DMS53 (cell line): ENCODE data around the gene ATP13A3.

ENCODE experiments used
- DNase-seq: peaks from one replicate; lab custom pipeline; 2025; lab: John Stamatoyannopoulos, UW

Gene ATP13A3

DNA sequence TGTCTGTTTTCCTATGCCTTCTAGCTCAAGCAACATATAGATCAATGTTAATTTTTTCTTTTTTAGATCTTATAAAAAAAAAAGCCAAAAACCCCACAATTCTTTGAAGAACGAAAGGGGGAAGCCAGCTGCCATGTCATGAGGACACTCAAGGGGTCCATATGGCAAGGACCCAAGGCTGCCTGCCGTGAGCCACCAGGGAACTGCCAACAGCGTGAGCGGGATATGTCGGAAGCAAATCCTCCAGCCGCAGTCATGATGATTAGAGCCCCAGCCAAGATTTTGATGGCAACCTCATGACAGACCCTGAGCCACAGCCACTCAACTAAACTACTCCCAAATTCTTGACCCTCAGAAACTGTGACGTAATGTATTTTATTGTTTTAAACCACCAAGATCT is 94.2 kb downstream of the ATP13A3 start:
- no peak for DNase-seq

DNA sequence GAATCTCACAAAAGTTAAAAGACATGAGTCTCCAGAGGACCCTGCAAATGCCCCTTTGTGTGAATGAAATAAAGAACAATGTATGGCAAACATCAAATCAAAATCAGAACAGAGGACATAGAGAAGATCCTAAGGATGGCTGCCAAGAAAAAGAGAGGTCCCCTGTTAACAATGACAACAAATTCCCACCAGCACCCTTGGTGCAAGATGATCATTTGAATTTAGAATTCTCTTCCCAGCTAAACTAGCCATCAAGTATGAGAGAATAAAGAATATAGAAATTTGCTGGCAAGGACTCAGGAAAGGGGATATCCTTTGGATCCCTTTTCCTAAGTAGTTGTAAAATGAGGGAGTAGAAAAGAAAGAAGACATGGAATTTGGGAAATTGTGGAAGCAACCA is 96.0 kb downstream of the ATP13A3 start:
- no peak for DNase-seq

DNA sequence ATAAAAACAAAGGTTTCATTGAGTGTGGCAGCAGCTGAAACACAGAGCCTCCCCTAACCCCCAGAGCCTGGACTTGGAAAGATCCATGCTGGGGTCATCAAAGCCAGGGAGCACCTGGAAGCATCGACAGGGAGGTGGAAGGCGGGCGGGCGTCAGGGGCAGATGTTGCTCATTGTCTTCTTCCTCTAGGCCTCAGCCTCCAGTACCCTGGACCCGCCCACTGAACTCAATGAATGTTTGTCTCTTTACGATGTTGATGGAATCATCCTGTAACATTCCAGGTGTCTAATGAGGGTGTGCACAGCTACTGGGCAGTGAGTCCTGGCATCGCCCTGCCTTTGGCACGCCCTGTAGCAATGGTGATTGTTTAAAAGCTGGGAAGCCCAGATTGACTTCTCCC is 97.5 kb downstream of the ATP13A3 start:
- DNase-seq, result no peak

DNA sequence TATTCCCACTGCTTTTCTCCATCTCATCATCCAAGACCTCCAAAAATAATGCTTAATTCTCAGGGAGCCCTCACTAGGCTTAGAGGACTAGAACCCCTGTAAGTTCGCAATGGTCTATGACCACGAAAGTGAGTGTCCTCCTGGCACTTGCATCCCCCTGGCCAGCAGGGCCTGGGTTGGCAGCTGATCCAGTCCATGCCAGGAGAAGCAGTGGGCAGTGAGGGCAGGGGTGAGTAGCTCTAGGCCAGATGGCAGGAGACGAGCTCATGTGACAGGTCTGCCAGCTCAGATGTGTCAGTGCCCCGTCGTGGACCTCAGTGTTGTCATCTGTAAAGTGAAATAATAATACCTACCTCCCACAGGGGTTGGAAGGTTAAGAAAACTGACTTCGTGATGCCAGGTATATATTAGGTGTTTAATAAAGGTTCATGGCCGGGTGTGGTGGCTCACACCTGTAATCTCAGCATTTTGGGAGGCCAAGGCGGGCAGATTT is 98.8 kb downstream of the ATP13A3 start:
- DNase-seq, result no peak

DNA sequence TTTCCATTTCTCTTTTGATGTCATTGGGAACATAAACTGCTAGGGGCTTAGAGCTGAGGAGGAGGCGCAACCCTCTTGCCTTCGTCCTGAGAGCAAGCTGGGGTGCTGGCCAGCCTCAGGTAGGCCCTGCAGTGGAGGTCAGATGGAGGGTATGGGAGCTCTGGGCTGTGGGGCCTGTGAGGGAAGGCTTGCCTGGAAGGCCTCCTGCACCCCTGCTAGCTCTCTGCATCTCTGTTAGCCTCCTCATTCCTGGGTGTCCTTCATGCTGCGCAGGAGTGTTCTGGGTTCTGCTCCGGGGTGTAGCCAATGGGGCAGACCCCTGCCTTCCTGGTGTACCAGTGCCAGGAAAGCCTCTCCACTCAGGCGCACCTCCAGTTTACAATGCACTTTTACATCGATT is 99.5 kb downstream of the ATP13A3 start:
- no peak for DNase-seq

DNA sequence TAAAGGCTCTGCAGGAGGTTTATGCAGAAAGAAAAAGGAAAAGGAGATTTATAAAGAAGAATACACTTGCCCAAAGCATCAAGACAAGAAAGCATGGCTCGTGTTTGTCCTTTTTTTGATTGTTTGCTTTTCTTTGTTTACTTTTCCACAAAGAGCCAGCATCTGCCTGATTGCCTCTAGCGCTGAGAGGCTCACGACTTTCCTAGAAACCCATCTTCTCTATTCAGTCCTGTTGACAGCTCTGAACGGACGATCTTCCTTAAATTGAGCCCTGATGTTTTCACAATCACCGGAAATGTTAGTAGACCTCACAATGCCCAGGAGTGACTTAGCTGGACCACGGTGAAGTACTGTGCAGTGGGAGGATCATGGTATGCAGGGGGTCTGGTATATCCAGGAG is 100.2 kb downstream of the ATP13A3 start:
- peak; percentile 69 for DNase-seq

DNA sequence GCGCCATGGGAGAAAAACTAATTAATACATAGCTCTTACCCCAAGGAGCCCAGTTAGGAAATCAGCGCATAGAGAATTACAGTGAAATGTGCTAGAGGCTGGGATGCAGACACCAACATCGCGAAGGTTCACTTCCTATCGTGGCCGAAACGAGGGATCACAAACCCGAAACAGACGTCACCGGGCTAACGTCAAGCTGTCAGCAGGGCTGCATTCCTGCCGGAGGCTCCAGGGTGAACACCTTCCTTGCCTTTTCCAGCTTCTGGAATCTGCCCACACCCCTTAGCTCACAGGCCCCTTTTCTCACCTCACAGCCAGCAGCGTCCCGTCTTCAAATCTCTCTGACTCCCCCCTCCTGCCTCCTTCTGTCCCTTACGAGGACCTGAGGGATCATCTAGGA is 100.7 kb downstream of the ATP13A3 start:
- DNase-seq, result no peak

DNA sequence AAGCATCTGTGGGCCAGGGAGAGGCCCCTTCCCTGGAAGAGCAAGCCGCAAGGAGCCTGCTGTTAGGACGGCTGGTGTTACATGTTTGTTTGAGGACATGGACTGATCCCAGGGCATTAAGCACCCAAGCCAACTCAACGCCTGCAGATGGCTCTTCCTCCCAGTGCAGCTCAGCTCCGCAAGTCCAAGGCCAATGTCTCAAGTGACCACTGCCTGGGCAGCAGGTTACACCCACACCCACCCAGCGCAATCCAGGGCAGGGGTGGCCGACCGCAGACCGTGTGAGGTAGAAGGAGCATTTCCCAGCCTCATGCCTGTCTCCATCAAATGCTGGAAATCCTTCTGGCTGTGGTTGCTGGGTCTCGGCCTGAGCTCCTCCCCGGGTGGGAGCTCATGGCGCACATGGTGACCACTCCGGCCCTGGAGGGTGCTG is 102.2 kb downstream of the ATP13A3 start:
- no peak for DNase-seq

DNA sequence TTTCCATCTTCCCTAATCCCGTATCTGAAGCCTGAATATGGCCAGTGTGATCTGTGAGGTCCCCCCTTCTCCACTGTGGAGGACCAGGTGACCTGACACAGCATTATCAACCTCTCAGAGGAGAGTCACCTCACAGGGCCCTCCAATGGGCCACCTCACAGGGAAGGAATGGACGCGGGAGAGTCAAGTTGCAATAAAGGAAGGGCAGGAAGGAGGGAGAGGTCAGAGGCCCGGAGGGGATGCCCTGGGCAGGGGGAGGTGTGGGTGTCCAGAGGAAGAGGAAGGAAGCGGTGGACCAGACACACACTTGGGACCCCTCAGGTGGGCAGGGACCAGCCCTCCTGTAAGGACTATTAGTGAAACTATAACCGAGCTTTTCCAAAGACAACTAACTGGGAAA is 102.6 kb downstream of the ATP13A3 start:
- DNase-seq, result no peak

DNA sequence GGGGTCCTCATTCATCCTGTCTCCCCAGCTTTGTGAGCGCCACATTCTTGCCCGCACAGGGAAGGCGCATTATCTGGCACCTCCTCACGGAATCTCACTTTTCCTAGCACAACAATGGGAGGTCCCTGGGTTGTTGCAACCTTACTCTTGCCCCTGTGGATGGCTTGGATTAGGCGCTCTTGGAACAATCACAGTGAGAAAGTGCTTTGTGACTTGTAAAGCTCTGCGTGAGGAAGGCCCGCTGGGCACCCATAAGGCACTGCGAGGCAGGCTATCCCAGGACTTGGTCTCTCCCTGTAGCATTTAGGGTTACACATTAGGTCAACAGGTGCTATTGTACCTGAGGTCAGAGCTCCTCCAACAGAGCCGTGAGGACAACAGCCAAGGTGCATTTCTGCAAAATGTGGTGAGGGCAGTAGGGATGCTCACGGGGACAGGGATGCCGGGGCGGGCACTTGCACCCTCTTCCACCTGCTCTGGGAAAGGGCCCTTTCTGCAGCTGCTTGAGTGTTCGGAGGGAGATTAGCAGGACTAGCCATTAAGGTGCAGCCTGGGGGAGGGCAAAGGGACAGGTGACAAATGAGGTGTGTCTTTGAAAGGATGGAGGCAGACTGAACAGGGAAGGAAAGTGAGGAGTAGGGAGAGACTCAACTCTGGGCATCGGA is 103.4 kb downstream of the ATP13A3 start:
- no peak for DNase-seq

DNA sequence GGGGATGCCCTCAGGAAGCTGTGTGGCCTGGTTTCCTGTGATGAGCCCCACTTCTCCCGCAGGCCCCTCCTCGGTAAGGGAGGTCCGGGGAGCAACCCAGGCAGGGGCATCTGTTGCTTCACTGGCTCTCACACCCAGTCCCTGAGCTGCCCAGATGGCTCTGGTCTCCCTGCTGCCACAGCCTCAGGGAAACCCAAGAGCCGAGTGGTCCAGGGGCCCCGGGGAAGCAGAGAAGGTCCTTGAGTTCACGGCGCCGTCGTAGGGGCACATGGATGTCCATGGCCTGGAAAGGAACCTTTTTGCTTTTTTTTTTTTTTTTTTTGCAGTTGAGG is 103.9 kb downstream of the ATP13A3 start:
- DNase-seq, result no peak

DNA sequence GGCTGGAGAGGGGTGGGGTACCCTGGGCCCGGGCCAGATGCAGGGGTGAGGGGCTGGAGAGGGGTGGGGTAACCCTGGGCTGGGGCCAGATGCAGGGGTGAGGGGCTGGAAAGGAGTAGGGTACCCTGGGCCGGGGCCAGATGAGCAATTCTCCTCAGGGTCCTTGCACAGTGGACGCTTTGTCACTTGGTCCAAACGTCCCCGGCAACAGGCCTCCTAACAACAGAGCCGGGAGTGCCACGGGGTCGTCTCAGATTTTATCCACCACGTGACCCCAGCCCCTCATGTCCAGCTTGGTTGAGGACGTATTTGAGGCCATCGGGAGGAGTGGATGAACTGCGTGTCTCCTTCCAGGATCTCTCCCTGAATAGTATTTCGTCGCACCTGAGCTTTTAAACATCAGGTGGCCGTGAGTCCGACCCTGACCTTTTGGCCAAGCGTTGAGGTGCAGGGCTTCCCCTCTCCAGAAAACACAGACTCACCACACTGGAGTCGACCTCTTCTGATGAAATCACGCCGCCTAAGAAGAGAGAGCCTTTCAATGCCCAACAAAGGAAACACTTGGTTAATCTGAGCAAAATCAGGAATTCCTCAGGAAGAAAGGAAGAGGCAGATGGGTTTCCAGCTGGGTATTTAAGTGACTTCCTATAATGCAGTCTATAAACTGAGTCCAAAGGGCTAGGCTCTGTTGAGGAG is 104.5 kb downstream of the ATP13A3 start:
- no peak for DNase-seq

DNA sequence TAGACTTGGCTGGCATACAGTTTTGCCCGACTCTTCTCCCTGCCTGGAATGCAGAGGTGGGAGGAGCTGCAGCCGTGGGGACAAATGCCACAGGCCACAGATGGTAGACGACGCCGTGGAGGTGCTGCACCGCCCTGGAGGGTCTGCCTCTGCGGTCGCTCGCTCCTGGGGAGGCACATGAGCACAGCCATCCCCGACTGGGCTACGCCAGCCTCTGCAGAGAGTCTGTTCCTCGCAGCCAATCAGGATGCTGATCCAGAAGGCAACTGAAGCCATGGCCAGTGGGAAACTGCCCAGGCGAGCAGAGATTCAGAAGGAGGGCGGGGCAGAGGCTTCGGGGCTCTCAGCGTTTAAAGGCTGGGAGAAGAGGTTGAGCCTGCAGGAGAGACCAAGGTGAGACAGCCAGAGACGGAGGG is 105.3 kb downstream of the ATP13A3 start:
- DNase-seq, result peak; percentile 78

DNA sequence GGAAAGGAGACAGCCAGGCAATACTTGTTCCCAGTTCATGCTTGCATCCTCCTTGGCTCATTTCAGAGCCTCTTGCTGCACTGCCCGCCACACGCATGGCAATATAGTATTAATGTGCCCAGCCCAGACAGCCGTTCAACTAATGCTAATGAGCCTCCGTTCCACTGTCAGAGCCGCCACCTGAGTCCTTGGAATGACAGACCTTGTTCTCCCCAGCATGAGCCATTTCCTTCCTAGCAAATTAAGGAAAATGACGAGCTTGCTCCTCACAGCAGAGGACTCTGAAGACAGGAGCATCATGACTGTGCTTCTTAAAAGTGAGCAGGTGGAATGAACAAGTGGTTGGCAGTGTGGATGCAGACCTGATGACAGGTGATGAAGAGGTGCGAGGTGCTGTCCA is 106.5 kb downstream of the ATP13A3 start:
- no peak for DNase-seq

DNA sequence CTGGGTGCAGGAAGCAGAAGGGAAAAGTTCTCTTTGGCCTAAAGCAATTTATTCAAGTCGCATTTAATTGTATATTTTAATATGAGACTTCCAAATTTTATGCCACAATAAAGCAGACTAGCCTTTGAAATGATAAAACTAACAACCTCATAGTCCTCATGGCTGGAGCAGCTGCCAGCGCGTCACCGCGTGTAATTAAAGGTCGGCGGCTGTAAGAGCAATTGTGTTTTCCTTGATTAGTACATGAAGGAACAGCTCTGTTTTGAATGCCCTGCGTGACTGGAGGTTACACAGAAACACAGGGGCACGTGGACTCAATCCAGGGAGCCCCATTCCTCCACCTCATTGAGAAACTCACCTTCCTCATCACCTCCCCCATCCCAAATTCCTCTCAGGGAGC is 107.2 kb downstream of the ATP13A3 start:
- no peak for DNase-seq

DNA sequence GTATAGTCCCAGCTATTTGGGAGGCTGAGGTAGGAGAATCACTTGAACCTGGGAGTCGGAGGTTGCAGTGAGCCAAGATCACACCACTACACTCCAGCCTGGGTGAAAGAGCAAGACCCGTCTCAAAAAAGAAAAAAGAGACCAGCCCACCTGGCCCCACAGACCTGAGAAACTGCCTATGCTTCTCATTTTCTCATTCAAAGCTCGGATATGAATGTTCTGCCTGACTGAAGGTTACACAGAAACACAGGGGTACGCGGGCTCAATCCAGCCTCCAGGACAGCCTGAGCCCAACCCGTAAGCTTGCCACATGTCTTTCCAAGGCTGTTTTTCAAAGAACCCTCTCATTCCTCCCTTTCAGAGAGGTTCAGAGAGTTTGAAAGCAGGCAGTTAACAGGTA is 107.6 kb downstream of the ATP13A3 start:
- no peak for DNase-seq

DNA sequence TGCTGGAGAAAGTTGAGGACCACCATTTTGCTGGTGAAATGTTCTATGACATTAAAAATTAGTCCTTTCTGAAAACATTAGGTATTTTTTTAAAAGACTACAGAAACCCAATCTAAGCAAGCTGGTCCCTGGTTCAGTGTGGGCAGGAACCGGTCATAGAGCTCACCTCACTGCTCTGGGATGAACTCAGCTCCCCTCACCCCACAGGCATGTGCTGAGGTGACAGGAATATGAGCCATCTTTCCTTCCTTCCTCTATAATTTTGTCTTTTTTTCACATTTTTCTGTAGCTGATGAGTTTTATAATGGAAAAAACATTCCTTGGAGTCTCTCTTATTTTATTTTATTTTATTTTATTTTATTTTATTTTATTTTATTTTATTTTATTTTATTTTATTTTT is 109.1 kb downstream of the ATP13A3 start:
- DNase-seq, result no peak

DNA sequence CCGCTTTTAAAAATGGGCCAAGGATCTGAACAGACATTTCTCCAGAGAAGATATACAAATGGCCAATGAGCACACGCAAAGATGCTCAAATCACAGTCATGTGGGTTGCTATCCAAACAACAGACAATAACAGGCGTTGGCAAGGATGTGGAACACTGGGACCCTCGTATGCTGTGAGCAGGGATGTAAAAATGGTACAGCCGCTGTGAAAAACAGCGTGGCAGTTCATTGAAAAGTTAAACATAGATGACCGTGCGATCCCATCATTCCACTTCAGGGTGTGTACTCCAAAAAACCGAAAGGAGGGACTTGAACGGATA is 110.6 kb downstream of the ATP13A3 start:
- DNase-seq, result no peak

DNA sequence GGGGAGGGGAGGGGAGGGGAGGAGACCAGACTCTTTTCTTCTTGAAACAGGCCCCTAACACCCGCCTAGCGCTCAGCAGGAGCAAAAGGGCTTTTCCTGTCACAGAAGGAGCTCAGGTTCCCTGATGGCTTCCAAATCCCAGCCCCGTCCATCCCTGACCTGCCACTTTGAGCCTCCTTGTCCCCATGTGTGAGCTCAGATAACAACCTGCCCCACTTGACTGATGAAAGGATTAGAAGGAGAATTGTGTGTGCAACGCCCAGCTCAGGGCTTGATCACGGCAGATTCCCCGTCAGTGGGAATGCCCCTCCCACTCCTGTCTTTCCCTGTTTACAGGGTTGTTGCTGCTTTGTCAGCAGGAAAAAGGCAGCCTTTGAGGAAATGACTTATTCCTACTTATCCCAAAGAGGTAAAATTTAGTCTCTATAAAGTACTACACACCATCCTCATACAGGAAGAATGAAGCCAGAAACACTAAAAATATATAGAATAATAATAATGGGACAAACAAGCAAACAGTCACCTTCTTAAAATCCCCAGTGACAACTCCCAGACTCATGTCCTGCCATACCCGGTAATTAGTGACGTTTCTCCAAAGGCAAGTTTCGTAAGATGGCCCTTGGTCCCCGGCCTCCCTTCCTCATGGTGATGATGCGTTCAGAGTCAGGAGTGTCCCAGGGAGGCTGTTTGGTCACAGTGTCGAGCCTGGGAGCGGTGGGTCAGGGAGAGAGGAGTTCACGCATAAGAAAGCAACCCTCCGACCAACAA is 111.1 kb downstream of the ATP13A3 start:
- DNase-seq, result peak; percentile 65

DNA sequence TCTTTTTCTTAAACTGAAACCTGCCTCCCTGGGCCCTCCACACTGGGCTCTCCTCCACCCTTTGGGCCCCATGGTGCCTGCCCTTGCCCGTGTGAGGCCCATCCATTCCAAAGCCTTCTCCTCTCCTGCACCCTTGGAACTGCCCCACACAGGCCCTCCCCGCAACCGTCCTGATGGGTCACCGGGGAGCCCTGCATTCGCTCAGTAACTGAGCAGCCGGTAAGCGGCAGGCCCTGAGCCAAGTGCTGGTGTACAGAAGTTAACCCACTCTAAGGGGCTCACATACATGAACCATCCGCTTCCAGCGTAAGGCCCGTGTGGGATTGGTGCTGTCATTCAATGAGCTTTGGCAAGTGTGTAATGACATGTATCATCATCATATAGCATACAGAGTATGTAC is 111.9 kb downstream of the ATP13A3 start:
- no peak for DNase-seq

DNA sequence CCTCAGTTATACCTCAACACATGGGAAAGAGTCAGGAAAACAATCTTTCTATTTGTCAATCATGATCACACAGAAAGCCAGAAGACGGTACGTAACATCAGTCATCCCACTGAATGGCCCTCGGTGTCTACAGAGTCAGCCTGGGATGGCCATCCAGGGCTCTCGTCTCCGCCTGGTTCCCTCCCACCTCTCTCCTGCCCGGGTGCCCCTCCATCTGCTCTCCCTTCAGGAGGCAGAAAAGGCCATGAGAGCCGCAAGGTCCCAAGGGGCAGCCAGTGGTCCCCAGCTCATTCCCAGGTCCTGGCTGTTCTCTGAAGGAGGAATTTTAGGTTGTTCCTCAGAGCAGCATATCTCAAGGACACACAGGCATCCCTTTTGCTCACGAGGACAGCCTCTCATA is 112.9 kb downstream of the ATP13A3 start:
- no peak for DNase-seq

DNA sequence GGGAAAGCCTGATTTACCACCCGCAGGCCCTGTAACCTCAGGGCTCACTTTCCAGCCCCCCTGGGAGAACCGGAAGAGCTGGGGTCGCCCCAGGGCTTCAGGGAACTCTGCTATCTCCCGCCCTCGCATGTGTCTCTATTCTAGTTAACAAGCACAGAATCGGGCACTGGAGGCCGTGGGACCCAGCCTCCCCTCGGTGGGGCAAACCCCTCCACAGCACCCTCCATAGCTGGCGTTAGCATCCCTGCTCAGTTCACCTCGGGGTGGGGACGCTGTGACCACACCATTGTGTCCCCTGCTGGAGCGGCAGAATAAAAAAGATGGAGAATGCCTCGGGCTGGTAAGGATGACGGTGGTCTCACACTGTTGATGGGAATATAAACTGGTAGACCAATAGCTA is 113.8 kb downstream of the ATP13A3 start:
- DNase-seq, result no peak

DNA sequence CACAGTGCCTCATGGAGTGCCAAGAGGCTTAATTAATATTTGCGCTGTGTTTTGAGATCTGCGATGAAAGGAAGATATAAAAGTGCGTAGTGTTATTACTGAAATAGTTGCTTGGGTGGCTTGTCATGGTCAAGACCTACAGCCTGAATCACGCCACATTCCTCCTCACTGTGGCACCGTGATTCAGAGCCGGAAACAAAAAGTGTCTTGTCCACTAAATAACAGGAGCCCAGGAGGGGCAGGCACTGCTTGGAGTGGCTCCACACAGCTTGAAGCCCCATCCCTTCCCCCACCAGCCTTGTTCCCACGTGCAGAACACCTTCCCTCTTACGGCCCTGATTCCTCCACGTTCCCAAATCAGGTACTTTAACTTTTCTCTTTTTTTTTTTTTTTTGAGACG is 116.0 kb downstream of the ATP13A3 start:
- no peak for DNase-seq
